Natural killer cell (primary cell): ENCODE results near the gene PRKCSH. TPM values are rescaled to one million over a fixed set of nuclear protein-coding genes. Genes with fewer than 3 reads are reported as not detected.

ENCODE experiments used
- ATAC-seq, 3 donors: fragments of 150-1000 bp in 2 of 3; fragments of 200-7000 bp in 1 of 3; cut with Tn5 transposase; 1 replicate in 1 of 3; 2 replicates in 2 of 3; pipeline ENCODE4 v1.10.0; 2021; ENCODE audit warnings: mild to moderate bottlenecking in 2 of 3, moderate library complexity in 2 of 3
- DNase-seq, 2 donors: peaks; one replicate each; pipeline versions ENCODE4 v3.0.0 to v3.0.0-alpha.2; 2013 to 2021; ENCODE audit warnings: mixed read lengths in 1 of 2
- H3K27ac ChIP-seq: one replicate; pipeline ENCODE4 v1.5.1; 2013; ENCODE audit warnings: mild to moderate bottlenecking, low read length
- H3K27me3 ChIP-seq: one replicate; pipeline ENCODE4 v1.6.1; 2013; ENCODE audit warnings: low read length; ENCODE audit not compliant: control insufficient read depth, insufficient read depth
- H3K36me3 ChIP-seq: one replicate; pipeline ENCODE4 v1.6.1; 2013; ENCODE audit warnings: low read length; ENCODE audit not compliant: control insufficient read depth, insufficient read depth
- H3K4me1 ChIP-seq: one replicate; pipeline ENCODE4 v1.6.1; 2013; ENCODE audit warnings: low read length; ENCODE audit not compliant: control insufficient read depth, insufficient read depth
- H3K4me3 ChIP-seq: one replicate; pipeline ENCODE4 v1.5.1; 2013; ENCODE audit warnings: low read length
- H3K9me3 ChIP-seq: one replicate; pipeline ENCODE4 v1.6.1; 2013; ENCODE audit warnings: low read length; ENCODE audit not compliant: control insufficient read depth, insufficient read depth
- H3K27ac Mint-ChIP-seq, 2 donors: one replicate each; pipeline ENCODE4 v1.8.0; 2022; ENCODE audit warnings: mild to moderate bottlenecking in 2 of 2, mixed read lengths in 2 of 2, moderate library complexity in 1 of 2
- H3K27me3 Mint-ChIP-seq, 2 donors: one replicate each; pipeline ENCODE4 v1.8.0; 2022; ENCODE audit warnings: low read depth in 2 of 2, mixed read lengths in 2 of 2
- H3K36me3 Mint-ChIP-seq: one replicate; pipeline ENCODE4 v1.8.0; 2022; ENCODE audit warnings: mixed read lengths
- H3K4me1 Mint-ChIP-seq, 2 donors: one replicate each; pipeline ENCODE4 v1.8.0; 2022; ENCODE audit warnings: mixed read lengths in 2 of 2
- H3K4me3 Mint-ChIP-seq: one replicate; pipeline ENCODE4 v1.8.0; 2022; ENCODE audit warnings: mild to moderate bottlenecking, moderate library complexity, mixed read lengths
- H3K9me3 Mint-ChIP-seq, 2 donors: one replicate each; pipeline ENCODE4 v1.8.0; 2022; ENCODE audit warnings: mixed read lengths in 2 of 2
- CTCF ChIP-seq: fragments of 200-600 bp; IDR thresholded peaks from one replicate; pipeline ENCODE4 v1.8.0; 2022; ENCODE audit warnings: antibody characterized with exemption
- WGBS: methylation state at CpG from one replicate; pipeline ENCODE4 v1.1.7; 2013; ENCODE audit warnings: missing lambda C conversion rate; ENCODE audit not compliant: insufficient coverage; 5-methylcytosine and 5-hydroxymethylcytosine counted together
- intact Hi-C: fragments of 100-400 bp; cut with micrococcal nuclease; formaldehyde crosslinking; loops from one replicate; pipeline ENCODE4 v1.14.2; 2022
- total RNA-seq, 4 donors: library from RNA; stranded (reverse); fragments of 120-200 nt in 1 of 4; gene quantifications; one replicate each; pipeline versions ENCODE4 v1.2.3 to v1.2.4, GENCODE V29; 2013 to 2022

Gene PRKCSH
- total RNA-seq, 3 donors from 2014 or later (not counting 1 experiment from before 2014, with no cell fraction given) = 320 to 367 (median 327) TPM

DNA sequence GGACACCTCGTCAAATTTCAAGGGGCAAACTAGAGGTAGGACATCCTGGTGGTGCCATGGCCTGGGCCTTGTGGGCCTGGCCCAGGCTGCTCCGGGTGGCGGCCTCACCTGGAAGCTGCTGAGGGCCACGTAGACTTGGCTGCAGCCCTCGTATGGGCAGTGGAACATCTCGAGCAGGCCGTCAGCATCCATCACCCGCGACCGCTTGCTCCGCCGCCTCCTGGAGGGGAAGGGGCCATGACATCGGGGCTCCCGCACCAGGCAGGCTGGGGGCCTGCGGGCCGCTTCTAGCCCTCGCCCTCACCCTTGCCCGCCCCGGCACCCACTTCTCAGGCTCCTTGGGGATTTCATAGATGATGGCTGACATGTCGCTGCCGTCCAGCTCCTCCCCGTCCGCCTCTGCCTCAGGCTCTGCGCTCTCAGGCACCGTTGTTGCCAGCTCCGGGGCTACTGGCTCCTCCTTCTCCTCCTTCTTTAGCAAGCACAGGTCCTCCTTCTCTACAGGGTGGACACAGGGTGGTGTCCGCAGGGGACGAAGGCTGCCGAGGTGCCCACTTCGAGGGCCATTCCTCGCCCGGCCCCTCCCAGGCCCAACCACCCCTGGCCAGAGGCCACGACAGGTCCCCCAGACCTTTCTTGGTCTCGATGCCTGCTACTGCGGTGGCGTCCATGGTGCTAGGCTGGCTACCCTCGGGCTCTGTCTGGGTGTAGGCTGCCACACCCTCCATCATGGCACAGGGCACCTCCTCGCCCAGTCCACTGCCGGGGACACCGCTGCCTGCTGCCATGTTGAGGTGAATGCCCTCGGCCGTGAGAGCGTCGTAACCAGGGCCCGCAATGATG is 51.4 kb downstream of the PRKCSH start:
- H3K36me3 Mint-ChIP-seq = no peaks in the 10 kb centered on the region
- no peaks in the 10 kb centered on the region for H3K9me3 ChIP-seq
- H3K27ac Mint-ChIP-seq = no peak overlapping the region
- no peak overlapping the region for H3K27ac ChIP-seq
- peaks cover 5% of the 10 kb centered on the region for H3K27me3 ChIP-seq
- H3K27me3 Mint-ChIP-seq = peaks cover under 1 to 3% of the 10 kb centered on the region in 2 donors
- DNase-seq = no peak
- intact Hi-C loops = no loop called here
- H3K4me1 ChIP-seq = peaks cover 13% of the 10 kb centered on the region
- H3K4me1 Mint-ChIP-seq = peaks cover 6 to 18% of the 10 kb centered on the region in 2 donors
- ATAC-seq = no peak
- no peak overlapping the region for H3K4me3 ChIP-seq
- no peak for TF ChIP-seq CTCF
- peaks cover 8% of the 10 kb centered on the region for H3K36me3 ChIP-seq
- 97% methylated on average over 45 of the region's 45 CpGs for WGBS
- H3K9me3 Mint-ChIP-seq = no peaks in the 10 kb centered on the region
- no peak overlapping the region for H3K4me3 Mint-ChIP-seq

DNA sequence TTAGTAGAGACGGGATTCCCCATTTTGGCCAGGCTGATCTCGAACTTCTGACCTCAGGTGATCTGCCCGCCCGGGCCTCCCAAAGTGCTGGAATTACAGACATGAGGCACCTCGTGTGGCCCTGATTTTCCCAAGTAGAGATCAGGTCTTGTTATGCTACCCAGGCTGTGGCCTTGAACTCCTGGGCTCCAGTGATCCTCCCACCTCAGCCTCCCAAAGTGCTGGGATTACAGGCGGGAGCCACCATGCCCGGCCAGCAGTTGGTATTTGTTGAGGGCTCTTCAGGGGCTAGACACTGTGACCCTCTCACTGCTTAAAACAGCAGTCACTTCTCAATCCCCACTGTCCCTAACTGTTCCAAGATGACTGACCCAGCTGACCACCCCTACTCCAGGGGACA is 53.9 kb downstream of the PRKCSH start:
- H3K27ac ChIP-seq = no peak overlapping the region
- H3K4me1 ChIP-seq = no peaks in the 10 kb centered on the region
- H3K27ac Mint-ChIP-seq = no peak overlapping the region
- peaks cover 7% of the 10 kb centered on the region for H3K36me3 ChIP-seq
- H3K9me3 ChIP-seq = no peaks in the 10 kb centered on the region
- DNase-seq (no peak), ATAC-seq (no peak)
- H3K27me3 ChIP-seq = no peaks in the 10 kb centered on the region
- no peak for TF ChIP-seq CTCF
- H3K27me3 Mint-ChIP-seq = no peaks in the 10 kb centered on the region
- 95% methylated on average over 7 of the region's 7 CpGs for WGBS
- H3K9me3 Mint-ChIP-seq = no peaks in the 10 kb centered on the region
- peaks cover 0 to 5% of the 10 kb centered on the region in 2 donors for H3K4me1 Mint-ChIP-seq
- no peak overlapping the region for H3K4me3 ChIP-seq
- H3K36me3 Mint-ChIP-seq = no peaks in the 10 kb centered on the region
- intact Hi-C loops = no loop called here
- H3K4me3 Mint-ChIP-seq = no peak overlapping the region

DNA sequence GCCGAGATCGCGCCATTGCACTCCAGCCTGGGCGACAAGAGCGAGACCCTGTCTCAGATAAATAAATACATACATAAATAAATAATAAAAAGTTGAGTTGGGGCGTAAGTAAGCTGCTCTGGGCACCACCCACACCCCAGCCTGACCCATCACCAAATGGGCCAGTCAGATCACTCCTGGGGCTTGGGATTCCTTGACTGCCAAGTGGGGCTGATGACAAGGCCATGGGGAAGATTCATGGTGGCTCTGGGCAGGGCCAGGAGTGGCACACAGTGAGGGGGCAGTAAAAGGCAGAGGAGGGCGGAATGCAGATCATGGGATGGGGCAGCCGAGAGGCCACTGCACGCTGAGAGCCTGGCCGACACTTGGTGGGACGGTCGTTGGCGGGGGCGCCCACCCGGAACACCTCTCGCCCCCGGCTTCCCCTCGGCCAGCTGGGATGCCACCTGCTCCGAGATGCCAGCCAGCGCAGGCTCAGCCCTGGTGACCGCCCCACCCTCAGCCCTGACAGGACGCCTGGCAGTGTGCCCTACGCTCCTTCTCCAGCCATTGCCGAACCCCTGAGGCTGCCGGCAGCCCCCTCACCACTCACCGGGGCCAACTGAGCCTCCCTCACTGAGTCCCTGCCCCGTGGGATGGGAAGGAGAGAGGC is 59.3 kb downstream of the PRKCSH start:
- no peak for TF ChIP-seq CTCF
- Histone ChIP-seq H3K4me1 (no peaks in the 10 kb centered on the region), H3K27me3 (no peaks in the 10 kb centered on the region), H3K4me3 (no peak overlapping the region), H3K36me3 (peaks cover 12% of the 10 kb centered on the region), H3K9me3 (no peaks in the 10 kb centered on the region), H3K27ac (no peak overlapping the region)
- Mint-ChIP-seq H3K27me3 (no peaks in the 10 kb centered on the region), H3K4me3 (no peak overlapping the region), H3K27ac (no peak overlapping the region), H3K4me1 (no peaks in the 10 kb centered on the region), H3K36me3 (no peaks in the 10 kb centered on the region), H3K9me3 (no peaks in the 10 kb centered on the region)
- 96% methylated on average over 20 of the region's 27 CpGs for WGBS
- ATAC-seq = no peak
- no peak for DNase-seq
- intact Hi-C loops = no loop called here
